IMR-90 (cell line): ENCODE measurements around the gene ANKEF1. TPM values are rescaled to one million over a fixed set of nuclear protein-coding genes. Genes with fewer than 3 reads are reported as not detected.

Source experiments
- ATAC-seq: fragments of 200-7000 bp; cut with Tn5 transposase; 2 replicates; pipeline ENCODE4 v1.9.1; 2020; ENCODE audit warnings: low read depth, mild to moderate bottlenecking, moderate library complexity
- BruUV-seq: library from RNA; stranded (reverse); fragments of 400-500 nt; replicated peaks from 2 replicates; lab custom pipeline; 2021; lab: Mats Ljungman, UMichigan
- CTCF ChIA-PET: fragments of 300-600 bp; formaldehyde crosslinking; extraction: SDS; loops from one replicate; lab custom pipeline; 2021; ENCODE audit warnings: antibody characterized with exemption; lab: Yijun Ruan, JAX
- POLR2A ChIA-PET: fragments of 300-600 bp; sonication (Branson Sonifier 250); formaldehyde crosslinking; loops from one replicate; lab custom pipeline; 2022; ENCODE audit warnings: antibody characterized with exemption; ENCODE audit not compliant: unreplicated experiment; lab: Charles Lee
- DNase-seq: peaks from one replicate; pipeline ENCODE4 v3.0.0; 2013
- H2AFZ ChIP-seq: replicated peaks from 2 replicates; pipeline ENCODE3; 2013; ENCODE audit warnings: low read length, mild to moderate bottlenecking; ENCODE audit not compliant: poor library complexity
- H2AK5ac ChIP-seq: 2 replicates; pipeline ENCODE4 v1.6.1; 2013; ENCODE audit warnings: low read depth, low read length, inconsistent platforms
- H2AK9ac ChIP-seq: replicated peaks from 2 replicates; pipeline ENCODE3; 2013; ENCODE audit warnings: mild to moderate bottlenecking, low read depth, low read length, moderate library complexity; ENCODE audit not compliant: poor library complexity
- H2BK120ac ChIP-seq: 2 replicates; pipeline ENCODE4 v1.6.1; 2013; ENCODE audit warnings: low read depth, low read length, inconsistent platforms
- H2BK15ac ChIP-seq: 3 replicates; pipeline ENCODE4 v1.6.1; 2013; ENCODE audit warnings: low read depth, low read length, inconsistent platforms
- H2BK20ac ChIP-seq: 2 replicates; pipeline ENCODE4 v1.6.1; 2013; ENCODE audit warnings: low read depth, mild to moderate bottlenecking, inconsistent platforms, low read length, moderate library complexity
- H2BK5ac ChIP-seq: 2 replicates; pipeline ENCODE4 v1.6.1; 2013; ENCODE audit warnings: mild to moderate bottlenecking, low read depth, low read length, inconsistent platforms; ENCODE audit not compliant: poor library complexity, severe bottlenecking
- H3K14ac ChIP-seq: replicated peaks from 2 replicates; pipeline ENCODE4 v1.6.1; 2013; ENCODE audit warnings: low read depth, low read length, inconsistent platforms
- H3K18ac ChIP-seq: 2 replicates; pipeline ENCODE4 v1.6.1; 2013; ENCODE audit warnings: low read depth, low read length, control low read depth
- H3K23ac ChIP-seq: 2 replicates; pipeline ENCODE4 v1.6.1; 2013; ENCODE audit warnings: low read depth, low read length, inconsistent platforms
- H3K27ac ChIP-seq: 2 replicates; pipeline ENCODE4 v1.5.1; 2013; ENCODE audit warnings: mild to moderate bottlenecking, control low read depth, low read length; ENCODE audit not compliant: insufficient read depth
- H3K27me3 ChIP-seq: 2 replicates; pipeline ENCODE4 v1.6.1; 2013; ENCODE audit warnings: low read length; ENCODE audit not compliant: control insufficient read depth, insufficient read depth
- H3K36me3 ChIP-seq: 2 replicates; pipeline ENCODE4 v1.6.1; 2013; ENCODE audit warnings: low read length, mixed read lengths; ENCODE audit not compliant: control insufficient read depth, insufficient read depth
- H3K4ac ChIP-seq: 2 replicates; pipeline ENCODE4 v1.6.1; 2013; ENCODE audit warnings: low read depth, low read length, inconsistent platforms
- H3K4me1 ChIP-seq: 2 replicates; pipeline ENCODE4 v1.6.1; 2013; ENCODE audit warnings: low read length, mixed read lengths; ENCODE audit not compliant: control insufficient read depth, insufficient read depth
- H3K4me2 ChIP-seq: 2 replicates; pipeline ENCODE4 v1.6.1; 2013; ENCODE audit warnings: low read depth, mild to moderate bottlenecking, control low read depth, low read length, moderate library complexity
- H3K4me3 ChIP-seq: 2 replicates; pipeline ENCODE4 v1.5.1; 2013; ENCODE audit warnings: low read depth, mild to moderate bottlenecking, control low read depth, low read length, moderate library complexity; ENCODE audit not compliant: insufficient read depth
- H3K56ac ChIP-seq: 2 replicates; pipeline ENCODE4 v1.6.1; 2013; ENCODE audit warnings: low read length, inconsistent platforms; ENCODE audit not compliant: insufficient read depth; ENCODE audit errors: extremely low read depth
- H3K79me1 ChIP-seq, 2 experiments: 2 replicates each; pipeline ENCODE4 v1.6.1; 2013; ENCODE audit warnings: low read length in 2 of 2, inconsistent platforms in 1 of 2, low read depth in 1 of 2
- H3K9ac ChIP-seq: 2 replicates; pipeline ENCODE4 v1.6.1; 2013; ENCODE audit warnings: low read depth, low read length, control low read depth
- H3K9me1 ChIP-seq: 2 replicates; pipeline ENCODE4 v1.6.1; 2013; ENCODE audit warnings: low read length, inconsistent platforms; ENCODE audit not compliant: insufficient read depth
- H3K9me3 ChIP-seq: 2 replicates; pipeline ENCODE4 v1.6.1; 2013; ENCODE audit warnings: low read length; ENCODE audit not compliant: control insufficient read depth, insufficient read depth
- H4K20me1 ChIP-seq: 2 replicates; pipeline ENCODE4 v1.6.1; 2013; ENCODE audit warnings: low read length, inconsistent platforms; ENCODE audit not compliant: insufficient read depth
- H4K5ac ChIP-seq: 2 replicates; pipeline ENCODE4 v1.6.1; 2013; ENCODE audit warnings: mild to moderate bottlenecking, low read depth, low read length, control low read depth
- H4K8ac ChIP-seq, 2 experiments: 2 replicates each; pipeline ENCODE4 v1.6.1; 2013; ENCODE audit warnings: low read depth in 2 of 2, low read length in 2 of 2, control low read depth in 1 of 2, inconsistent platforms in 1 of 2
- H4K91ac ChIP-seq: 2 replicates; pipeline ENCODE4 v1.6.1; 2013; ENCODE audit warnings: low read depth, low read length, inconsistent platforms; ENCODE audit not compliant: insufficient read depth
- BHLHE40 ChIP-seq: fragments of 150-350 bp; IDR thresholded peaks from 2 replicates; pipeline ENCODE4 v1.6.1; 2016; ENCODE audit warnings: mild to moderate bottlenecking, low read depth, low read length
- CEBPB ChIP-seq: IDR thresholded peaks from 2 replicates; pipeline ENCODE4 v1.6.1; 2012; ENCODE audit warnings: low read depth, low read length, improper control_type of control experiment
- MAFK ChIP-seq: IDR thresholded peaks from 2 replicates; pipeline ENCODE4 v1.6.1; 2012; ENCODE audit warnings: low read depth, low read length, improper control_type of control experiment
- MAZ ChIP-seq: IDR thresholded peaks from 2 replicates; pipeline ENCODE4 v1.6.1; 2012; ENCODE audit warnings: low read depth, mild to moderate bottlenecking, low read length, improper control_type of control experiment, moderate library complexity, borderline replicate concordance
- MXI1 ChIP-seq: IDR thresholded peaks from 2 replicates; pipeline ENCODE4 v1.6.1; 2012; ENCODE audit warnings: low read depth, mild to moderate bottlenecking, low read length, moderate library complexity, borderline replicate concordance
- NFE2L2 ChIP-seq: fragments of 150-350 bp; IDR thresholded peaks from 2 replicates; pipeline ENCODE4 v1.6.1; 2016; ENCODE audit warnings: low read depth, mild to moderate bottlenecking, low read length
- POLR2A ChIP-seq: IDR thresholded peaks from 2 replicates; pipeline ENCODE4 v1.6.1; 2012; ENCODE audit warnings: mild to moderate bottlenecking, low read depth, low read length
- RAD21 ChIP-seq: IDR thresholded peaks from 2 replicates; pipeline ENCODE4 v1.6.1; 2012; ENCODE audit warnings: low read length, improper control_type of control experiment
- RCOR1 ChIP-seq: IDR thresholded peaks from 2 replicates; pipeline ENCODE4 v1.6.1; 2012; ENCODE audit warnings: mild to moderate bottlenecking, low read length, improper control_type of control experiment; ENCODE audit not compliant: insufficient replicate concordance
- SMC3 ChIP-seq: fragments of 150-350 bp; IDR thresholded peaks from 2 replicates; pipeline ENCODE4 v1.6.1; 2016; ENCODE audit warnings: low read depth, mild to moderate bottlenecking, antibody characterized with exemption, low read length, moderate library complexity
- USF2 ChIP-seq: fragments of 150-350 bp; IDR thresholded peaks from 2 replicates; pipeline ENCODE4 v1.6.1; 2017; ENCODE audit warnings: mild to moderate bottlenecking, antibody characterized with exemption, low read length, low read depth
- dilution Hi-C: fragments of 300-500 bp; cut with HindIII; formaldehyde crosslinking; loops from one replicate; pipeline ENCODE4 v1.14.3; 2018; ENCODE audit warnings: low sequenced_read_pairs; ENCODE audit not compliant: unreplicated experiment
- in situ Hi-C: fragments of 300-500 bp; cut with MboI; formaldehyde crosslinking; loops from 3 replicates; pipeline ENCODE4 v1.14.3; 2019; ENCODE audit warnings: low sequenced_read_pairs, inconsistent platforms, mixed read lengths
- intact Hi-C: fragments of 100-400 bp; cut with micrococcal nuclease; formaldehyde crosslinking; loops from 2 replicates; pipeline ENCODE4 v1.10.0; 2022
- polyA plus RNA-seq, 3 experiments: library from polyadenylated mRNA; depleted of rRNA; stranded (reverse); fragments of >200 nt; gene quantifications; 2 replicates each; pipeline ENCODE4 v1.2.3, GENCODE V29; 2012; ENCODE audit warnings: low replicate concordance in 1 of 3
- total RNA-seq: library from RNA; depleted of rRNA; stranded (reverse); fragments of >200 nt; gene quantifications from 2 replicates; pipeline ENCODE4 v1.2.3, GENCODE V29; 2012
- TF ChIP-seq, protein P1 (sequence below): fragments of 150-350 bp; IDR thresholded peaks from 2 replicates; pipeline ENCODE4 v1.6.1; 2016; ENCODE audit warnings: low read depth, mild to moderate bottlenecking, low read length, moderate library complexity, borderline replicate concordance

ANKEF1 gene
- total and polyA plus RNA-seq, 2 of the 4 experiments (the other 2 are of a cell fraction) = 0.31 to 0.54 TPM

DNA sequence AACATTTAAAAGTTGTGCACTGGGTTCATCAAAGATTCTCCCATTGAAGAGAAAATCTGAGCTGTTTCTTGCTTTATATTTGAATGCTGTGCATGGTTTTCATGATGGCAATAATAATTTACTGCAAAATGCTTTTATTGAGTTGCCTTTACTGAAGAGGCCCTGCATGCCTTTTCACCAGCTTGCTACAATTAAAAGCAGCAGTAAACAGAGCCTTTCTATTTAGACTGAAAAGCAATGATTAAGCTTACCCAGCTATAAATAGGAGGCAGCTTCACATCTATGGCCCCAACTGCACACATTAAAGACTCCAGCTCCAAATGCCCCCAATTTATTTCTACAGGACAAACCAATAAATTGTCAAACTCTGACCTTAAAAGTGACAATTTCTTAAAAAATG lies 70.3 kb downstream of the ANKEF1 start:
- no peak overlapping the region for H2BK20ac ChIP-seq
- H2BK5ac ChIP-seq = no peak overlapping the region
- CTCF ChIA-PET = interaction anchor here (1.1 to 1.2 kb wide), 2 partner anchors 14 to 127 kb away, joined by 3 to 4 read pairs; no protein-coding TSS in a partner anchor
- no peak overlapping the region for H4K91ac ChIP-seq
- no peak overlapping the region for H3K18ac ChIP-seq
- H2BK120ac ChIP-seq = no peak overlapping the region
- no peak overlapping the region for H2AFZ ChIP-seq
- no peak overlapping the region for H3K56ac ChIP-seq
- H3K4ac ChIP-seq = no peak overlapping the region
- no peaks in the 10 kb centered on the region for H3K9me1 ChIP-seq
- peaks cover 2% of the 10 kb centered on the region; the same call in 1 of the 2 replicates for H3K9me3 ChIP-seq
- DNase-seq (no peak), ATAC-seq (no peak)
- no peak overlapping the region for H3K4me3 ChIP-seq
- H3K27ac ChIP-seq = no peak overlapping the region
- no peak overlapping the region for H3K23ac ChIP-seq
- no peak overlapping the region for H4K8ac ChIP-seq
- no TSS peak for BruUV-seq
- H3K79me1 ChIP-seq = no peaks in the 10 kb centered on the region
- in situ Hi-C loops (no loop called here), dilution Hi-C loops (no loop called here), intact Hi-C loops (no loop called here)
- POLR2A ChIA-PET = no interaction called here
- H3K36me3 ChIP-seq = no peaks in the 10 kb centered on the region
- H3K9ac ChIP-seq = no peak overlapping the region
- H2AK9ac ChIP-seq = no peak overlapping the region
- H2BK15ac ChIP-seq = no peak overlapping the region
- peaks cover 2% of the 10 kb centered on the region; the same call in 1 of the 2 replicates for H3K27me3 ChIP-seq
- TF ChIP-seq POLR2A = no peak
- TF ChIP-seq MAFK = no peak
- TF ChIP-seq NFE2L2 = no peak
- TF ChIP-seq RCOR1 = no peak
- TF ChIP-seq MAZ = no peak
- TF ChIP-seq CEBPB = no peak
- no peak for TF ChIP-seq RAD21
- no peak for TF ChIP-seq USF2
- TF ChIP-seq BHLHE40 = no peak
- TF ChIP-seq MXI1 = no peak
- TF ChIP-seq SMC3 = no peak
- TF ChIP-seq, protein P1, sequence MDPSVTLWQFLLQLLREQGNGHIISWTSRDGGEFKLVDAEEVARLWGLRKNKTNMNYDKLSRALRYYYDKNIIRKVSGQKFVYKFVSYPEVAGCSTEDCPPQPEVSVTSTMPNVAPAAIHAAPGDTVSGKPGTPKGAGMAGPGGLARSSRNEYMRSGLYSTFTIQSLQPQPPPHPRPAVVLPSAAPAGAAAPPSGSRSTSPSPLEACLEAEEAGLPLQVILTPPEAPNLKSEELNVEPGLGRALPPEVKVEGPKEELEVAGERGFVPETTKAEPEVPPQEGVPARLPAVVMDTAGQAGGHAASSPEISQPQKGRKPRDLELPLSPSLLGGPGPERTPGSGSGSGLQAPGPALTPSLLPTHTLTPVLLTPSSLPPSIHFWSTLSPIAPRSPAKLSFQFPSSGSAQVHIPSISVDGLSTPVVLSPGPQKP = no peak
- no peak overlapping the region for H3K4me2 ChIP-seq
- no peak overlapping the region for H4K5ac ChIP-seq
- no peak overlapping the region for H2AK5ac ChIP-seq
- H3K14ac ChIP-seq = no peak overlapping the region
- no peaks in the 10 kb centered on the region for H3K4me1 ChIP-seq
- no peaks in the 10 kb centered on the region for H4K20me1 ChIP-seq
